HG03095 (cell line): ENCODE measurements around the gene NODAL.

Source experiments
- ATAC-seq: cut with Tn5 transposase; IDR thresholded peaks from one replicate; pipeline ENCODE4 v1.9.1; 2021; ENCODE audit warnings: moderate library complexity; ENCODE audit not compliant: unreplicated experiment

NODAL gene

GRCh38 chr10:70465278-70465677 is 23.8 kb upstream of the NODAL start:
- no peak for ATAC-seq

GRCh38 chr10:70462349-70462984 is 21.0 kb upstream of the NODAL start:
- ATAC-seq: no peak

- no peak for ATAC-seq
Observed at GRCh38 chr10:70461397-70462348, 20.2 kb upstream of the NODAL start.

GRCh38 chr10:70459774-70460490 is 18.5 kb upstream of the NODAL start:
- ATAC-seq: no peak

GRCh38 chr10:70459061-70459773 is 17.7 kb upstream of the NODAL start:
- no peak for ATAC-seq

GRCh38 chr10:70458329-70459060 is 17.0 kb upstream of the NODAL start:
- no peak for ATAC-seq

GRCh38 chr10:70457759-70458305 is 16.4 kb upstream of the NODAL start:
- no peak for ATAC-seq

- no peak for ATAC-seq
Observed at GRCh38 chr10:70456164-70456563, 14.7 kb upstream of the NODAL start.

GRCh38 chr10:70455213-70455630 is 13.7 kb upstream of the NODAL start:
- ATAC-seq: no peak

- no peak for ATAC-seq
Observed at GRCh38 chr10:70448236-70448635, 6.8 kb upstream of the NODAL start.

GRCh38 chr10:70445718-70446657 is 4.5 kb upstream of the NODAL start:
- no peak for ATAC-seq

GRCh38 chr10:70444744-70445143 is 3.3 kb upstream of the NODAL start:
- ATAC-seq: no peak

GRCh38 chr10:70442332-70442988 is 979 bp upstream of the NODAL start:
- no peak for ATAC-seq

- ATAC-seq: no peak
Observed at GRCh38 chr10:70441895-70442309, 421 bp upstream of the NODAL start.

- no peak for ATAC-seq
Observed at GRCh38 chr10:70440296-70441160, 953 bp downstream of the NODAL start.

GRCh38 chr10:70437721-70438120 is 3.8 kb downstream of the NODAL start:
- ATAC-seq: no peak
